ENCODE data around the gene ST6GALNAC4.

ST6GALNAC4 gene

DNA sequence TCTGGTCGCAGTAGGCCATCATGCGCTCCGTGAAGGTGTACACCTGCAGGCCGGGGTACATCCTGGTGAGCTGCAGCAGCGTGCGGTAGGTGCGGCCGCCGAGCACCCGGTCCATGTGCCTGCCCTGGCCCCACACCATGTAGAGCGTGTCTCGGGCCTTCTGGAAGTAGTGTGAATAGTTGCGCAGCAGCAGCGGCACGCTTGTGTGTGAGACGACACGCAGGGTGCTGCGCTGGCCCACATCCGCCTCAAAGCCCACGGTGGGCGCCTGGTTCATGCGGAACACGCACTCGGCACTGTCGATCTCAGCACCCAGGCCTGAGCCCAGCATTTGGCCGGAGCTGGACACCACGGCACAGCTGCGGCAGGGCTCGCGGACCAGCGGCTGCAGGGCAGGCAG lies 4.5 kb downstream of the ST6GALNAC4 start:
- DNase-seq (ENCODE audit: low read depth), result no peak

DNA sequence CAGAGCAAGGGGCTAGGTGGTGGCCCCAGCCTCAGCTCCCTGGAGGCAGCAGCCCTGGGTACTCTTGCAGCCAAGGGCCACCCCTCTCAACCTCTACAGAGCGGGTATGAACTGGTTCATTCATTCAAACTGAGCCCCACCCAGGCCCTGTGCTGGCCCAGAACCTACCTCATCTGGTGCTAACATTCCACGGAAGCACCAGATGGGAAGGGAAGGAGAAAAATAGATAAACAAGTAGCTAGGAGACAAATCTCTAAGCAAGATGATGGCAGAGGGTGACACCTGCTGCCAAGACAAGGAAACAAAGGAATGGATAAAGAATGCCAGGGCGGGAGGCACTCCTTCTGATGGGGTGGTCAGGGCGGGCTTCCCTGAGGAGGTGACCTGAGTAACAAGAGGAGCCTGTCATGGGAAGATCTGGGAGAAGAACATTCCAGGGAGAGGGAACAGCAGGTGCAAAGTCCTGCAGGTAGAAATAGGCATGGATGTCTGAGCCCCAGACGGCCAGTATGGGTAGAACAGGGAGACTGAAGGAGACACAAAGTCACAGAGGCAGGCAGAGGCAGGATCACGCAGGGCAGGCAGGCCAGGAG lies 6.1 kb downstream of the ST6GALNAC4 start:
- DNase-seq (ENCODE audit: low read depth), result peak; percentile 65

DNA sequence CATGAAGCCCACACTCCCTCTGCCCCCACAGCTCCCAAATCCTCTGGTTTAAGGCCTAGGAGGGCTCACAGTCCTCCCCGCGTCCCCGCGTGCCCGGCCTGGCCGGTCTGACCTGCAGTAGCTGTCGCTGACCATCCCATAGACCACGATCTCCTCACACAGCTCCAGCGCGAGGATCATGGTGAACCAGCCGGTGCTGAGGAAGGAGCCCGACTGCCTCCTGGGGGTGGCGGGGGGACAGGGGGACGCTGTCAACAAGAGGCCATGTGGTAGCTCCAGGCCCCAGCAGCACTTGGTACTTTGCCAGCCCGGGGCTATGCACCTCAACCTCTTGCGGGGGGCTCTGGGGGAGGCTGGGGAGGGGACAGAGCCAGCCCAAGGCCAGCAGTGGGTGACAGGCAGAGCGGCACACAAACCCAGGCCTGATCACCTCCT lies 7.0 kb downstream of the ST6GALNAC4 start:
- DNase-seq (ENCODE audit: low read depth), result no peak

DNA sequence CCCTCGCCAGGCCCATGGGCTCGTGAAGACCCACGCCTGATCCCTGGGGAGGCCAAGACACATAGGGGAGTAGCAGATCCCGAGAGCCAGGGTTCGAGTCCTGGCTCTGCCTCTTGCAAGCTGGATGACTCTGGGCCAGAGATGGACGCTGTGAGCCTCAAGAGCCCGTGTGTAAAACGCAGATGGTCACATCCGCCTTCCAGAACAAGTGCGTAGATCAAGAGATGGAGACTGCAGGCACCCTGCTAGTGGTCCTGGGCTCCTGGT lies 8.2 kb downstream of the ST6GALNAC4 start:
- no peak for DNase-seq (ENCODE audit: low read depth)

DNA sequence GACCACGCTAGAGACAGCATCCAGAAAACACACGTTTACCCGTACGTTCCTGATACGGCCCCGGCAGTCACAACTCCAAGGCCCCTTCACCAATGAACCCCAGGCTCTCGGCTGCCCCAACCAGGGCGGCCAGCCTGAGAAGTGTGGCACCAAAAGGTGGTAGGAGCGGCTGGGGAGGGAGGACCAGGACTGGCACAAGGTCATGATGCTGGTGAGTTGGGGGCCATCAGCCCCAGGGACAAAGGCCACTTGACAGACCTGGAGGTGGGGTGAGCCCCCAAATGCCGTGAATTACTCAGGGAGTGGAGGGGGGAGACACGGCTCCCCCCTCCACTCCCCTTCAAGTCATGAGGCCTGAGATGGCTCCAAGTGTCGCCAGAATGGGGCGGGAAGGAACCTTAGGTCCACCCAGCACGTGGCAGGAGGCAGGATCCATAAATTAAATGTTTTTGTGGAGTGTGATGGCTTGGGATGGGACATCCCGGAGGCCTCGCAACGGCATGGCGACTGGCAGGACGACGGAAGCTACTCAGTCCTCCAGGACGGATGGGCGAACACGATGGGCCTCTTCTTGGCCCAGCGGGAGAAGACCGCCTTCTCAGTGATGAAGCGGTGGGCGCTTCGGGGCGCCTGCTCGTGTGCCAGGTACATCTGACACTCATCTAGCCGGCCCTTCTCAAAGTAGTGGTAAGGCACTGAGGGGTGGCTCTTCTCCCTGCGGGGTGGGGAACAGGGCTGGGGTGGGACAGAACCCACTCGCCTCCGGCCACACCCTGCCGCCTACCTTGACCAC lies 8.8 kb downstream of the ST6GALNAC4 start:
- DNase-seq (ENCODE audit: low read depth), result no peak

DNA sequence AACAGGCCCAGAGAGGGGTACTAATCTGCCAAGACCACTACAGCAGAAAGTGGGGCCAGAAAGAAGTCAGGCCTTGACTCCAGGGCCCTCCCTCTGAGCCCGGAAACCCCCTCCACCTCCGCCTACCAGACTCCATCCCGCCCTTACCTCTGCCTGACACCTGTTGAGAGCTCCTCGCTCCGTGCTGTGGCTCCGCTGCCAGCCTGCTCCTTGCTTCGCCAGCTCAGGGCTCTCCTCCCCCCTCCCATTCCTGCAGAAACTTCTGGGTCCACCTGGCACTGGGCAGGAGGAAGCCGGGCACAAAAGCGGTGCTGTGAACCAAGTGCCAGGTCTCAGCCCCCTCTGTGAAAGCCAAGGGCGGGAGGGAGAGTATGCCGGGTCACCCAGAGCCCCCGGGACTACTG lies 11.1 kb downstream of the ST6GALNAC4 start:
- DNase-seq (ENCODE audit: low read depth), result no peak

DNA sequence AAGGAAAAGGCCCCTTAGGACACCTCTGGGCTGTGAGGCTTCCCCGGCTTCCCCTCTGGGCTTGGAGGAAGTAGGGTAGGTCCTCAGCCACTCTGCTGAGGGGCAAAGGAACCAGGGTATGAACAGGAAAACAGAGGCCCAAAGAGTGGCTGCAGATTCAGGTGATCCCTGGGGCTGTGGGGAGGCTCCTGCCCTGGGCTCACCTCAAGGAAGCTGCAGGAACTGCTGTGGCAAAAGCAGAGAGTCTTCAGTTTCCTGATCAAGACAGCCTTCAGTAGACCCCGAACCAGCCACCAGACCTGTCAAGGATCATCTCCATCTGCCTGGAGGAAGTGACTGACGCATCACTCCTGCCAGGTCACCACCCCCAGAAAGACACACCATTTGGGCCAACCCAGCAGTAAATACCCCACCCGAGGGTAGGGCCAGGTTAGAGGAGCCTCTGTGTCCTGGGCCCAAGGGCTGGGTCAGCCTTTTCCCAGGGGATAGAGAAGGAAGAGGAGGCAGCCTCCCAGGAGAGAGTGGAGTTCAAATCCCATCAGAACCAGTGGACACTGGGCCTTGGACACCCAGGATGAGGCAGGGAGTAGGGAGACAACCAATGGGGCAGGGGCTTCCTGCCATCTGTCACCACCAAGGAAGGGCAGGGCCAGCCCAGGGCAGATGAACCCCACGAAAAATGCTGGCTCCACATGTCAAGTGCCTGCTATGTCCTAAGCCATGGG lies 11.7 kb downstream of the ST6GALNAC4 start:
- no peak for DNase-seq (ENCODE audit: low read depth)

DNA sequence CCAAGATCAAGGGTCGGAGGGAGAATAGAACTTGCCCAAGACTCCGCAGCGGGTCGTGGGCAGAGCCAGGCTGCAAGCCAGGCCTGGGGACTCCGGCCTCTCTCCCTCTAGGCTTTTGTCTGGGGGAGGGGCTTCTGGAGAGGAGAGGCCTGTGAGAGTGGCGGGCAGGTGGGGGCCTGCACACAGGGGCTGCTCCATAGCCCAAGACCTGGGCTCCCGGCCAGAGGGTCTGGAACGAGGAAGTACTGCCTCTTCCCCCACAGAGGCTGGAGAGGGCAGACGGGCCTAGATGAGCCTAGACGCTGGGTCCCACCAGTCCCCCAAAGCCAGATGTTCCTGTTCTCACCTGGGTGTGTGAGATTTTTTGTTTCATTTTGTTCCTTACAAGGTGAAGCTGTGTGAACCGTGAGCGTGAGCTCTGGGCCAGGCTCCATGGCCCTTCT lies 12.3 kb downstream of the ST6GALNAC4 start:
- no peak for DNase-seq (ENCODE audit: low read depth)

DNA sequence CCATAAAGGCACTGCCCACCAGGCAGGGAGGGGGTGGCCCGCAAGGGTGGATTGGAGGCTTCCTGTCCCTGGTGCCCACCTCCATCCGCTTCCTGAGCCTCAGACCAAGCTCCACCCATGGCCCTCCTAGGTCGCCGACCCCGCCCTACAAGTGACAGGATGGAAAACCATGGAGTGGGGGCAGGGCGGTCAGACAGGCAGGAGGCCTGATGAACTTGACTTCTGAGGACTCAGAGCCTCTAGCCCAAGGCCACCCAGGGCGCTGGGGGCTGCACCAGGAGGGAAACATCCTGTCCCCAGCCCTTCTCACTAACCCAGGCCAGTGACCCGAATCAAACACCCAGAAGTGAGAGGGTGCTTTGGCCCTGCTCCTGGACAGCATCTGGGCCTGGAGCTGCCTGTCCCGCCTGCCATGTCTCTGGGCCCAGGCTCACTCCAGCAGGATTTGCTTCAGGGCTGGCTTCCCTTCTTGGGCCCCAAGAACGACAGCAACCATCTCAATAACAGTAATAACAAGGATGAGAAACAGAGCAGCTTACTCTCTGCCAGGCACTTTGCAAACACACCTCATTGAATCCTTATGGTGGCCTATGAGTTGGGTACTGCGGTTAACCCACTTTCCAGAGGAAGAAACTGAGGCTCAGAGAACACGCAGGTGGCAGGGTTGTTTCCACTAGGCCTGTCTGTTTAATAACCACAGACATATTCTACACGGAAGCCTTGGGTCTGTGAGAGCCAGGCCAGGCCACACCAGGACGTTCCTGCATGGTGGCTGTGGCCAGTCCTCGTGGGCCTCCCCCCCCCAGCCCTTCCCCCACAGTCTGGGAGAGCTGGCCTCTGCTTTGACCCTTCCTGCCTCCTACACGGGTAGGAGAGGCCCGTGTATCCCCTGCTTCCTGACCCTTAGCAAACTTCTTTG lies 13.0 kb downstream of the ST6GALNAC4 start:
- peak; percentile 82 for DNase-seq (ENCODE audit: low read depth)

DNA sequence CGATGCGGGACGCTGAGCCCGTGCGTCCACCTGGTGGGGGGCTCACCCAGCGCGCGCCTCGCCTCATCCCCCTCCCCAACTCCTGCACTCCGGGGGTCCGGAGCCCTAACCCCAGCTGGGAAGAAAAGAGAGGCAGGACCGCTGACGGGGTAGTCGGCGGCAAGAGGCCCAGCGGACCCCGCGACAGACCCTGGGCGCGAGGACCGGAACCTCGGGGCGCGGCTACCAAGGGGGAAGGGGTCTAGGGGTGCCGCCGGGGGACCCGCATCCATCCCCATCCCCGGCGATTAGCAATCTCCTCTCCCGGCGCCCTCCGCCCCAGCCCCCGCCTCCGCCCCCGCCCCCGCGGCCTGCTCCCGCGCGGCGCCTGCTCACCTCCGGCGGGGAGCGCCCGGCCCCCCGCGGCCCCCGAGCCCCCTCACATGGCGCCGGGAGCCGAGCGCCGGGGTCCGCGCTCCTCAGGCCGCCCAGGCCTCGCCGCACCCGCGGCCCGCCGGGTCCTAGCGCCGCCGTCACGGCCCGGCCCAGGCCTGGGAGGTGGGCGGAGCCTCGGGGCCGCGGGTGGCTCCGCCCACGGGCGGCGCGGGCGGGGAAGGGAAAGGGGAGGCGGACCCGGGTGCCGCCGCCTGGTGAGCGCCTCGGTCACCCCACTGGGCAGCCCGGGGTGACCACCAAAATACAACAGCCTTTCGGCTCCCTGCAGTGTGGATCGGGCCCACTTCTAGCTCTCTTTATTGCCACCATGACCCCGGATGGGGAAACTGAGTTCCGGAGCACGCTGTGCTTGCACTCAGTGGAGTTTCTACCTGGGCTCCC lies 17.5 kb downstream of the ST6GALNAC4 start, which contains the start of gene ST6GALNAC6:
Gene ST6GALNAC6 (minus strand): TSS at position 476 of the 816 bp plus-strand sequence. CDS start 1,622 bp downstream, outside the sequence.
- DNase-seq (ENCODE audit: low read depth), result peak; percentile 82

DNA sequence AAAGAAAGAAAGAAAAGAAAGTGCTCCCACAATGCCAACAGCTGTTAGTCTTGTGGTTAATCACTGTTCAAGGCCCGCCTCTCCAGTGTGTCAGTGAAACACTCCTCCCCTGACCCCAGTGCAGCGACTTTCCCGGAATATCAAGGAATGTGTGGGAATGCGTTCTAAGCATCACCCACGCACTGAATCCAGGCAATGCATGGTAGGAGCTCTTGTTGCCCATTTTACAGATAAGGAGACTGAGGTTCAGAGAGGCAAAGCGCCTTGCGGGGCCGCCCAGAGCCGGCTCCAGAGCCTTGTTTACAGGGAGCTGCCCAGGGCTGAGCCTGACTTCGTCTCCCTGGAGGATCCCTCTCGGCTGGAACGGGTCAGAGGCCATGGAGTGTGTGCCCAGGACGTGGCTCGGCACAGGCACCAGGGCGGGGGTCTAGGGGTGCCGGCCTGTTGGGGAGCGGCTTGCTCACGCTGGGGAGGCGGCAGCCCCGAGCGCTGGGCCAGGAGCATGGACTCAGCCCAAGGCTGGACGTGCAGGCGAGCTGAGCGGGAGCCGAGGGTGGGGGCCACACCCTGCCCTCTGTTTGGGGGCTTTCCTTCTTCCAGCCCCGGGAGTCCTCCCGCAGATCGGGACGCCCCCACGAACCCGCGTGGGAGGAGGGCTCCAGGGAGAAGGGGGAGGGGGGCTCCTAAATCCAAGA lies 18.3 kb downstream of the ST6GALNAC4 start:
- DNase-seq (ENCODE audit: low read depth), result peak; percentile 89

DNA sequence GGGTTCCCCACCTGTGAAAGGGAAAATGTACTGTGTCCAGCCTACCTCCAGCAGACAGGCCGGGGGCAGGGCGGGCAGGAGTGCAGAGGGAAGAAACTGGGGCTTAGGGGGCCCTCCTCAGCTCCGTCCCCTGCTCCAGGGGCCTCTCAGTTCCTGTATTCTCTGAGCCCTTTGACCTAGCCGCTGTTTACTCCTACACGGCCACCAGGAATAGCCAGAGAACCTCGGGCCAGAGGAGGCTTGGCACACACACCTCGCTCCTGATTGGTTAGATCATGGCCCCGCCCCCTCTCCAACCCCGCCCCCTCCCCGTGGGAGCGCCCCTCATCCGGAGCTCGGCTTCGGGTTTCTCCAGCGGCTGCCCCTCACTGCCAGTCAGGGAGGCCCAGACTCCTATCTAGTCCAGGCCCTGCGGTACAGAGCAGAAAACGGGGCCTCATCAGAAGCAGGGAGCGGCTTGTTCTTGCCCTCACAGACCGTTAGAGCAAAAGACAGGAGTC lies 19.6 kb downstream of the ST6GALNAC4 start:
- peak; percentile 80 for DNase-seq (ENCODE audit: low read depth)

DNA sequence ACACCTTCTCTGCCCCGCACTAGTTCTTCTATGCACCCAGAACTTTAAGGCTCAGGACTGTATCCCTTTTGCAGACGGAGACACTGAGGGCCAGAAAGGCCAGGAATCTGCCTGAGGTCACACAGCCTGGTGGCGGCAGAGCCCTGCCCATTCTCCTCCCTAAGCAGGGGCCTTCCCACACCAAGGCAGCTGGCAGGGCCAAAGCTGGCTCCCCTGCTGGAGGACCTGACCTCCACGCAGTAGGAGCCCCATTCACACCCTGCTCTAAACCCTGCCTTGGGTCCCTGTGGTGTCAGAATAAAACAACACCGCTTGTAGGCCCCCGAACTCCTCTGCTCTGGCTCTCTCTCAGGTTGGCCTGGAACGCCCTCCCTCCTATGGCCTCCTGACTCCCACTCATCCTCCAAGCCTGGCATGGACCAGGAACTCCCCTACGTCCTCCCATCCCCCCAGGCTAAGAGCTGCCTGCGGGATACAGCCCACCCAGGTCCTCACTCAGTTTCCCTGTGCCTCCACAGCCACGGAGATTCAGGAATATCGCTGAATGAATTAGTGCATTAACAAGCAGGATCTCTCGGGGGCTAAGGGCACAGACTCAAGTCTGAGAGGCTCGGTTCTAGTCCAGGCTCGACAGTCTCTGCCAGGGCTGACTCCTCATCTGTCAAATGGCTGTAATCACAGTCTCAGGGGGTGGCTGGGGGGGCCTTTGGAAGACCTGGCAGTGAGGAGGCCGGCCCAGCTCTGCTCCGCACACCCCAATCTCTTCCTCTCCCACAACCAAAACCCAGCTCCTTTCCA lies 20.2 kb downstream of the ST6GALNAC4 start:
- no peak for DNase-seq (ENCODE audit: low read depth)

DNA sequence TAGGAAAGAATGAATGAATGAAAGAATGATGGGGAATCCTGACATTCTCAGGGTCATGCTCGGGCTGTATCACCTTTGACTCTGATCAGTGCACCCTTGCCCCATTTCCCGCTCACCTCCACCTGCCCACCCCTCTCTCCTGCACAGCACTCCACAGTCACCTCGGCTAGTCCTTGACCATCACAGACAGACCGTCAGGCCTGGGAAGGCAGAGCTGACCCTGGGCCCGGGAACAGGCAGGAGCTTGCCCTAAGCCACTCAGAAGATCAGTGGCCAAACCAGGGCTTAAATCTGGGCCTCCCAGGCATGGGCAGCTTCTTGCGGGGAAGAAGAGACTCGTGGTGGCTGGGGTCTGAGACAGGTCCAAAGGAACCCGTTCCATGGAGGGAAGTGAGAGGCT lies 21.0 kb downstream of the ST6GALNAC4 start:
- no peak for DNase-seq (ENCODE audit: low read depth)

DNA sequence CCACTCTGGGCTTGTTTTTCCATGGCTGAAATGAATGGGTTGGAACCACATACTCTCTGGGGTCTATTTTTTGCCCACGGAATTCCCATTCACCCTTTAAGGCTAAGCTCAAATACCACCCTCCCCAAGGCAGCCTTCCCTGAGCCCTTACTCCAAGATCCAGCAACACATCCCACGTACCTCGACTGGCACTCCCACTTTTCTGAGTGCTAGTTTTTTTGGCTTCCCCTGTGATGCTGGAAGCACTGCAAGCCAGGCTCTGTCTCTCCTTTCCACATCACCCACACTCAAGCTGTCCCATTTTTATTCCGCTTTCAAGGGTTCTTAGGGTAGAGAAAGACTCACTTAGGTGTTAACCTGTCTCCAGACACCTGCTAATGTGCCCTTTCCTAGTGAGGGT lies 23.4 kb downstream of the ST6GALNAC4 start:
- no peak for DNase-seq (ENCODE audit: low read depth)

DNA sequence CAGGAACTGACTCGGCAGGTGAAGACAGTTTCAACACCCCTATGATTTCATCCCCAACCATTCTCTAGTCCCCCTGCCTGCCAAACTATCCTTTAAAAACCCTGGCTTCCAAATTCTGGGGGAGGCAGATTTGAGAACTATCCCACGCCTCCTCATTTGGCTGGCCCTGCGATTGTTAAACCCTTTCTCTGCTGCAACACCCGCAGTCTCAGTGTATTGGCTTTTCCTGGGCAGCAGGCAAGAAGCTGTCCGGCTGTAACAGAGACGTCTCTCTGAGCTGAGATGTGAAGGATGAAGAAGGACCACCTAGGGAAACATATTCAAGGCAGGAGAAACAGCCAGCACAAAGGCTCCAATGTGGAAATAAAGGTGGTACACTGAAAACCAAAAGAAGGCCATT lies 24.0 kb downstream of the ST6GALNAC4 start:
- no peak for DNase-seq (ENCODE audit: low read depth)

DNA sequence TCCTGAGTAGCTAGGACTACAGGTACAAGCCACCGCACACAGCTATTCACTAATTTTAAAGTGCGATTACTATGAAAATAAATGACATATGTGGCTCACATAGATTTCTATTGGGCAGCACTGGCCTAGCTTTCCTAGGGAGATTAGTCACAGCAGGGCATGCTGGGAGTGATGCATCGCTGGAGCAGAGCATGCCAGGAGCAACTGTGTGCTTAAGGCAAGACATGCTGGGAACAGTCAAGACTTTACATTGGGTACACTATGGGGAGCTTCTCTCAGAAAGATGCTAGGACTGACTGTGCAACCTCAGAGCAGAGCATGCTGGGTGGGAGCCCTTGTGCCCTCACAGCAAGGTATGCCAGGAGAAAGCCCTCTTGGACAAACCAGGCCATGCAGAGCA lies 26.8 kb downstream of the ST6GALNAC4 start:
- no peak for DNase-seq (ENCODE audit: low read depth)

DNA sequence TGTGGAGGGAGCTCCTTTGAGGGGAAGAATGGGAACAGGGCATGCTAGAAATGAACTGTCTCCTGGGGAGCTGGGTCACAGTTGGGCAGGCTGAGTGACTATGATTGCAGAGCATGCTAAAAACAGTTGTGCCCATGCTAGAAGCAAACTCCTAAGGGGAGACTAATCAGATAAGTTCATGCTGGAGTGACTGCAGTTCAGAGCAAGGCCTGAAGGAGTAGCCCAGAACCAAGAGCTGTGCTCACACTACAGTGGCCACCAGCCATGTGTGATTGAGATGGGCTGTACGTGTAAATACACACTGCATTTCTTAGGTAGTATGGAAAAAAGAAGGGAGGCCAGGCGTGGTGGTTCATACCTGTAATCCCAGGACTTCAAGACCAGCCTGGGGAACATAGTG lies 29.0 kb downstream of the ST6GALNAC4 start:
- no peak for DNase-seq (ENCODE audit: low read depth)

DNA sequence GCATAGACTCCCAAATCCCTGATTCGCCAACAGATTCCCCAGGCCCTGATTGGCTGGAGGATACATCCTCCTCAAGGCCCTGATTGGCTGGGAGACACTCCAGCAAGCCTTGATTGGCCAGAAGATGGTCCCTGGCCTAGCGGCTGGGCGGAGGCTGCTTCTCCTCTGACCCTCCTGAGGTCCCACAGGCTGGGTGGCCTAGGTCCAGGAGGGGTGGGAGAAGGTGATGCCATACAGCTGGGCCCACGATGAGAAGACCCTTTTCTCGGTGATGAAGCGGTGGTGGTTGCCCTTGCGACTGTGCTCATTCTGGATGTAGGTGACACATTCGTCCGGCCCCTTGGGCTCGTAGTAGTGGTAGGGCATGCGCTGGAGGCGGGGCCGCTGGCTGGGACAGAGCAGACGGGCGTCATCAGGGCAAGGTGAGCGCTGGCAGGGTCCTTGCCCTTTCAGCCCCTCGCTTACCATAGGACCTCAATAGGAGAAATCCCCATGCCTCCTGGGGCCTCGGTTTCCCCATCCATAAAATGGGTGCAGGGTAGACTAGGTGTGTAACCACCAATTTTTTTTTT lies 30.4 kb downstream of the ST6GALNAC4 start:
- DNase-seq (ENCODE audit: low read depth), result no peak

Data from fibroblast of gingiva (primary cell).